ENCODE measurements around the gene TSSK3. TPM values are rescaled to one million over a fixed set of nuclear protein-coding genes. Genes with fewer than 3 reads are reported as not detected.
A peak's percentile ranks its signal among the peaks of the same experiment; 100 is the strongest.

Gene TSSK3
- total RNA-seq, 1 experiment from 2014 or later: 1.6 TPM

- no peak overlapping the region for H3K9ac ChIP-seq (ENCODE audit: extremely low read depth, insufficient read length, low read length)
- DNase-seq: no peak
Measured at GRCh38 chr1:32353431-32353830, 8.9 kb upstream of the TSSK3 start.

More at GRCh38 chr1:32353431-32353830, 8.9 kb upstream of the TSSK3 start:
- no peak overlapping the region for H3K23ac ChIP-seq (ENCODE audit: insufficient read length, low read depth, low read length)
- H2BK12ac ChIP-seq (ENCODE audit: insufficient read length, low read depth, low read length): no peak overlapping the region
- no peak overlapping the region for H3K56ac ChIP-seq (ENCODE audit: insufficient read length, low read depth, low read length)
- peaks cover 3% of the 10 kb centered on the region; the same call in 1 of the 2 replicates for H3K27me3 ChIP-seq (ENCODE audit: insufficient read depth, low read length)
- no peaks in the 10 kb centered on the region for H3K4me1 ChIP-seq (ENCODE audit: insufficient read depth, low read length)
- Mint-ChIP-seq H3K4me1 (peaks cover 16 to 18% of the 10 kb centered on the region in 2 experiments), H3K9me3 (peaks cover 9 to 10% of the 10 kb centered on the region in 2 experiments), H3K27ac (0 out of 7 replicates have a peak overlapping the region, but pooled peaks of 1 of the 3 experiments have one; percentile 2), H3K27me3 (ENCODE audit: low read depth) (peaks cover 26% of the 10 kb centered on the region), H3K36me3 (ENCODE audit: insufficient read depth in 1 of 3, low read depth in 3 of 3) (peaks cover 6 to 25% (median 9%) of the 10 kb centered on the region in 3 experiments), H3K4me3 (peak overlapping the region; percentile 1 to 25; a peak in 2 of 5 replicates)
- no peak overlapping the region for H3K18ac ChIP-seq (ENCODE audit: insufficient read length, low read depth, low read length)
- no peak overlapping the region for H2BK20ac ChIP-seq (ENCODE audit: low read depth, low read length, poor library complexity, severe bottlenecking)
- H3K14ac ChIP-seq (ENCODE audit: insufficient read depth, low read length): no peak overlapping the region
- H4K91ac ChIP-seq (ENCODE audit: insufficient read length, low read depth, low read length): no peak overlapping the region
- H3K27ac ChIP-seq (ENCODE audit: insufficient read length, low read depth, low read length): no peak overlapping the region
- H3K79me2 ChIP-seq (ENCODE audit: insufficient read depth, low read length): no peaks in the 10 kb centered on the region
- H3T11ph ChIP-seq (ENCODE audit: low read length): no peak overlapping the region
- no peak overlapping the region for H2BK120ac ChIP-seq (ENCODE audit: low read depth, low read length, poor library complexity, severe bottlenecking)
- WGBS (ENCODE audit: extremely low coverage, insufficient read length, low lambda C conversion rate): no CpG with 5 or more reads among the region's 2 CpGs
- TF ChIP-seq CTCF (conservative IDR thresholded peaks at IDR 0.05): no peak
- H3K9me3 ChIP-seq (ENCODE audit: control insufficient read depth, low read depth, low read length): no peaks in the 10 kb centered on the region
- H4K20me1 ChIP-seq (ENCODE audit: control insufficient read depth, insufficient read depth, insufficient read length): no peaks in the 10 kb centered on the region
- H4K5ac ChIP-seq (ENCODE audit: insufficient read length, low read depth, low read length): no peak overlapping the region
- no peak overlapping the region for H4K8ac ChIP-seq (replicated peaks; ENCODE audit: insufficient read length, low read depth, low read length)
- no peak overlapping the region for H2BK5ac ChIP-seq (ENCODE audit: insufficient read length, low read length)
- no peak overlapping the region for H3K4me2 ChIP-seq (ENCODE audit: insufficient read depth, insufficient read length, low read length)
- H3K4ac ChIP-seq (ENCODE audit: low read depth, low read length): no peak overlapping the region
- H2BK15ac ChIP-seq (ENCODE audit: low read depth, low read length): no peak overlapping the region
- no peak overlapping the region for H2AK5ac ChIP-seq (ENCODE audit: insufficient read length, low read length)
- H3K79me1 ChIP-seq (ENCODE audit: insufficient read depth, low read depth, low read length, poor library complexity, severe bottlenecking): no peaks in the 10 kb centered on the region
- H2AFZ ChIP-seq (ENCODE audit: low read length): no peak overlapping the region
- peaks cover 7% of the 10 kb centered on the region for H3K23me2 ChIP-seq (ENCODE audit: insufficient read length, low read depth, low read length, poor library complexity, severe bottlenecking)

Data from H9 (cell line).